Kidney (tissue), 14 donors: ENCODE data around the gene IQCB1. TPM values are rescaled to one million over a fixed set of nuclear protein-coding genes. Genes with fewer than 3 reads are reported as not detected.

Source experiments
- DNase-seq, 5 donors: peaks; one replicate each; pipeline ENCODE4 v3.0.0-alpha.2; 2013 to 2020
- FAIRE-seq: peaks from 2 replicates; lab custom pipeline; 2012; peaks lifted over from hg19 to GRCh38; lab: Jason Lieb, UNC
- H3K27ac ChIP-seq, 2 donors: one replicate each; pipeline ENCODE4 v1.7.0; 2013; ENCODE audit warnings: low read depth in 2 of 2, low read length in 2 of 2, inconsistent platforms in 1 of 2
- H3K27me3 ChIP-seq: one replicate; pipeline ENCODE4 v1.7.1; 2013; ENCODE audit warnings: low read length, inconsistent platforms; ENCODE audit not compliant: control insufficient read depth, insufficient read depth
- H3K36me3 ChIP-seq, 3 donors: one replicate each; pipeline versions ENCODE4 v1.7.0 to v1.7.1; 2013; ENCODE audit warnings: low read length in 3 of 3, control low read depth in 1 of 3, inconsistent platforms in 1 of 3; ENCODE audit not compliant: insufficient read depth in 3 of 3, control insufficient read depth in 2 of 3
- H3K4me1 ChIP-seq, 3 donors: one replicate each; pipeline versions ENCODE4 v1.7.0 to v1.7.1; 2013; ENCODE audit warnings: low read length in 3 of 3, inconsistent platforms in 1 of 3, low read depth in 1 of 3; ENCODE audit not compliant: control insufficient read depth in 2 of 3, insufficient read depth in 2 of 3
- H3K4me3 ChIP-seq, 3 donors: one replicate each; pipeline versions ENCODE4 v1.7.0 to v1.8.1; 2013; ENCODE audit warnings: low read length in 3 of 3, control low read depth in 1 of 3, inconsistent platforms in 1 of 3
- H3K9ac ChIP-seq, 3 donors: one replicate each; pipeline versions ENCODE4 v1.7.0 to v1.7.1; 2013; ENCODE audit warnings: low read length in 3 of 3, control low read depth in 1 of 3, inconsistent platforms in 1 of 3
- H3K9me3 ChIP-seq, 3 donors: one replicate each; pipeline versions ENCODE4 v1.7.0 to v1.7.1; 2013; ENCODE audit warnings: low read length in 3 of 3, control low read depth in 1 of 3, inconsistent platforms in 1 of 3; ENCODE audit not compliant: control insufficient read depth in 2 of 3, insufficient read depth in 1 of 3
- CTCF ChIP-seq: IDR thresholded peaks from 3 replicates; pipeline ENCODE4 v1.5.1; 2012; ENCODE audit warnings: mild to moderate bottlenecking, moderate library complexity, borderline replicate concordance; ENCODE audit not compliant: insufficient read depth; ENCODE audit errors: extremely low read depth
- intact Hi-C: fragments of 100-400 bp; cut with DNase I; formaldehyde crosslinking; loops from one replicate; pipeline ENCODE4 v1.11.1; 2022
- polyA plus RNA-seq: library from polyadenylated mRNA; stranded (reverse); fragments of 350-450 nt; fragmentation: Illumina TruSeq; extraction: RNeasy Lipid Tissue Mini Kit (QIAGEN cat#74804); gene quantifications from one replicate; pipeline ENCODE4 v1.2.3, GENCODE V29; 2014; ENCODE audit warnings: low read depth, low replicate concordance; ENCODE audit not compliant: insufficient read depth
- total RNA-seq: library from RNA; stranded (reverse); fragmentation: NEBNext Ultra II Directional; extraction: Animal tissue kit (Norgen Biotek cat#: 25700); gene quantifications from one replicate; pipeline ENCODE4 v1.2.1, GENCODE V29; 2021
- donor health status: control.
- donor health status: control.
- donor health status: control.
- donor health status: control.
- donor health status: control.
- donor health status: DM: yes; HTN: yes; CAD: no.
- donor health status: Normal renal cell carcinoma (clear cell type).

The IQCB1 gene
- total and polyA plus RNA-seq, 2 donors from 2014 or later = 12.9 to 16.9 TPM

DNA sequence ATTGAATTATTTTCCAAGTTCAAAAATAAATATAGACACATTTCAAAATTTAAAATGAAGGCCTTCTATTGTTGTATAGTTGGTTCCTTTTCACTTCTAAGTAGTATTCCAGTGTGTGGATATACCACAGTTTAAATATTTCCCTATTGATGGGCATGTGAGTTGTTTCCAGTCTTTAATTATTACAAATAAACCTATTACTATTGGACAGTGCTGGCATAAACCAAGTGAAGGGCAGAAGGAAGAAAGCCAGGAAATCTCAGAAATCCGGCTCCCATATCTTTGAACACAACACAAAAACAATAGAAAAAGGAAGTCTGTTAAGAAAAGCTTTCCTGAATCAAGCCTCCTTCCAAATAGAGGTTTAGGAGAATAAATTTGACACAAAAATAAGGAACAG lies 111.4 kb downstream of the IQCB1 start:
- no peak overlapping the region for H3K4me3 ChIP-seq
- H3K4me1 ChIP-seq = no peaks in the 10 kb centered on the region
- DNase-seq (no peak), FAIRE-seq (peak; percentile 13)
- no peaks in the 10 kb centered on the region for H3K9me3 ChIP-seq
- H3K27ac ChIP-seq = no peak overlapping the region
- H3K27me3 ChIP-seq = no peaks in the 10 kb centered on the region
- H3K9ac ChIP-seq = no peak overlapping the region
- intact Hi-C loops = no loop called here
- H3K36me3 ChIP-seq = peaks cover 10 to 51% (median 29%) of the 10 kb centered on the region in 3 donors
- no peak for TF ChIP-seq CTCF

DNA sequence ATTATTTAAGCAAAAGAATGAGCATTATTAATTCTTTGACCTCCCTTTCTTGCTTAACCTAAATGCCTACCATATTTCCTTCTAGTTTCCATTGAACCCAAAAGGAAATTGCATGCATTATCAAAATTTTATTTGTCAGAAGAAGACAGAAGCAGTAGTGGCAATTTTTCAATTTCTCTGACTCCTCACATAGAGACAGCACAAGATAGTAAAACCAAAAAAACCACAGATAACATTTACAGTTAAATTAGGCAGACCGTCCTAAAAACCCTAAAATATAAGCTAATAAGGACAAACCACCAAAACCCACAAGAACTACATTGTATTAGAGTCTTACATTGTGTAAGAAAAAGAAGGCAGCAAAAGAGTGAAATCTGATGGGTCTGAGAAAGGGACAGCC lies 112.4 kb downstream of the IQCB1 start:
- H3K4me1 ChIP-seq = no peaks in the 10 kb centered on the region
- H3K36me3 ChIP-seq = peaks cover 14 to 55% (median 37%) of the 10 kb centered on the region in 3 donors
- H3K4me3 ChIP-seq = no peak overlapping the region
- FAIRE-seq (no peak), DNase-seq (no peak)
- no peak for TF ChIP-seq CTCF
- no peak overlapping the region for H3K27ac ChIP-seq
- H3K9ac ChIP-seq = no peak overlapping the region
- no peaks in the 10 kb centered on the region for H3K9me3 ChIP-seq
- intact Hi-C loops = no loop called here
- H3K27me3 ChIP-seq = no peaks in the 10 kb centered on the region

GRCh38 chr3:121720163-121720562 lies 114.7 kb downstream of the IQCB1 start:
- H3K4me3 ChIP-seq = no peak overlapping the region
- H3K9me3 ChIP-seq = no peaks in the 10 kb centered on the region
- H3K36me3 ChIP-seq = peaks cover 9 to 59% (median 36%) of the 10 kb centered on the region in 3 donors
- intact Hi-C loops = no loop called here
- H3K27me3 ChIP-seq = no peaks in the 10 kb centered on the region
- FAIRE-seq (no peak), DNase-seq (no peak)
- no peak overlapping the region for H3K9ac ChIP-seq
- H3K27ac ChIP-seq = no peak overlapping the region
- no peaks in the 10 kb centered on the region for H3K4me1 ChIP-seq
- no peak for TF ChIP-seq CTCF

Other genes with a start within 250 kb of the IQCB1 start
- gene FBXO40, start 241.7 kb downstream of the IQCB1 start, total RNA-seq = not detected
- not detected for gene FBXO40, start 241.7 kb downstream of the IQCB1 start, polyA plus RNA-seq
- 102 TPM for gene HCLS1, start 174.2 kb downstream of the IQCB1 start, total RNA-seq
- 11.7 TPM for gene HCLS1, start 174.2 kb downstream of the IQCB1 start, polyA plus RNA-seq
- gene GOLGB1, start 85.3 kb downstream of the IQCB1 start, total RNA-seq = 79.7 TPM
- 26.8 TPM for gene GOLGB1, start 85.3 kb downstream of the IQCB1 start, polyA plus RNA-seq
- 13.9 TPM for gene EAF2, start 149 bp upstream of the IQCB1 start, total RNA-seq
- 43.6 TPM for gene EAF2, start 149 bp upstream of the IQCB1 start, polyA plus RNA-seq
- 21.8 TPM for gene SLC15A2, start 59.3 kb upstream of the IQCB1 start, total RNA-seq
- gene SLC15A2, start 59.3 kb upstream of the IQCB1 start, polyA plus RNA-seq = 9.0 TPM
- 17.7 TPM for gene ILDR1, start 187.2 kb upstream of the IQCB1 start, total RNA-seq
- gene ILDR1, start 187.2 kb upstream of the IQCB1 start, polyA plus RNA-seq = 11.9 TPM
- 6.3 TPM for gene CD86, start 220.3 kb upstream of the IQCB1 start, total RNA-seq
- 1.3 TPM for gene CD86, start 220.3 kb upstream of the IQCB1 start, polyA plus RNA-seq